RKO (cell line): Measurements from ENCODE around the gene VSIG2.

Experiments
- DNase-seq: peaks from one replicate; pipeline ENCODE4 v3.0.0-alpha.2; 2016; ENCODE audit warnings: low spot score

Gene VSIG2

GRCh38 chr11:124722176-124722575 lies 29.9 kb downstream of the VSIG2 start:
- DNase-seq: no peak

GRCh38 chr11:124719534-124719933 lies 32.5 kb downstream of the VSIG2 start:
- DNase-seq: no peak

- no peak for DNase-seq
Observed at GRCh38 chr11:124718801-124719200, 33.3 kb downstream of the VSIG2 start.

- DNase-seq: no peak
Observed at GRCh38 chr11:124717786-124718651, 34.0 kb downstream of the VSIG2 start.

GRCh38 chr11:124717421-124717785 lies 34.7 kb downstream of the VSIG2 start:
- no peak for DNase-seq

GRCh38 chr11:124716591-124716990 lies 35.5 kb downstream of the VSIG2 start:
- no peak for DNase-seq

- no peak for DNase-seq
Observed at GRCh38 chr11:124712392-124712791, 39.7 kb downstream of the VSIG2 start.

- DNase-seq: no peak
Observed at GRCh38 chr11:124707829-124708228, 44.2 kb downstream of the VSIG2 start.

- DNase-seq: no peak
Observed at GRCh38 chr11:124700028-124700427, 52.0 kb downstream of the VSIG2 start.

- DNase-seq: no peak
Observed at GRCh38 chr11:124699547-124699946, 52.5 kb downstream of the VSIG2 start.
